Sigmoid colon (tissue), 7 donors: ENCODE data around the gene FOXI3. TPM values are rescaled to one million over a fixed set of nuclear protein-coding genes. Genes with fewer than 3 reads are reported as not detected.

Experiments used
- DNase-seq: peaks from one replicate; pipeline ENCODE4 v3.0.0-alpha.2; 2019
- H3K27ac ChIP-seq, 4 donors: fragments of 200-600 bp; sonication (generic); one replicate each; pipeline ENCODE4 v1.5.1; 2016 to 2019; ENCODE audit warnings: mild to moderate bottlenecking in 1 of 4
- H3K27me3 ChIP-seq, 3 donors: fragments of 200-600 bp; sonication (generic); one replicate each; pipeline ENCODE4 v1.5.1; 2019; ENCODE audit warnings: mild to moderate bottlenecking in 1 of 3
- H3K36me3 ChIP-seq, 4 donors: fragments of 200-600 bp; sonication (generic); one replicate each; pipeline ENCODE4 v1.5.1; 2016 to 2019
- H3K4me1 ChIP-seq, 4 donors: fragments of 200-600 bp; sonication (generic); one replicate each; pipeline ENCODE4 v1.5.1; 2017 to 2019
- H3K4me3 ChIP-seq, 4 donors: fragments of 200-600 bp; sonication (generic); one replicate each; pipeline ENCODE4 v1.5.1; 2017 to 2019; ENCODE audit warnings: mild to moderate bottlenecking in 2 of 4, moderate library complexity in 1 of 4
- H3K9me3 ChIP-seq, 4 donors: fragments of 200-600 bp in 3 of 4; sonication (generic) in 3 of 4; one replicate each; pipeline versions ENCODE4 v1.5.1 to v1.6.1; 2013 to 2019
- EP300 ChIP-seq, 4 donors: sonication (generic); formaldehyde crosslinking; IDR thresholded peaks; one replicate each; pipeline ENCODE4 v1.6.1; 2017; ENCODE audit warnings: antibody characterized with exemption in 4 of 4
- POLR2A ChIP-seq, 2 donors: fragments of 450-650 bp; IDR thresholded peaks; one replicate each; pipeline ENCODE4 v1.6.1; 2016; ENCODE audit warnings: antibody characterized with exemption in 2 of 2, mild to moderate bottlenecking in 2 of 2, moderate library complexity in 2 of 2
- POLR2AphosphoS5 ChIP-seq, 4 donors: sonication (generic); formaldehyde crosslinking; IDR thresholded peaks; one replicate each; pipeline ENCODE4 v1.6.1; 2017; ENCODE audit warnings: antibody characterized with exemption in 4 of 4
- WGBS, 2 donors: extraction: QIAGEN DNeasy Blood & Tissue Kit; methylation state at CpG; one replicate each; pipeline ENCODE4 v1.1.7; 2013; 5-methylcytosine and 5-hydroxymethylcytosine counted together
- intact Hi-C: fragments of 100-400 bp; cut with DNase I; formaldehyde crosslinking; loops from one replicate; pipeline ENCODE4 v1.15.1; 2023
- polyA plus RNA-seq, 3 donors: library from polyadenylated mRNA; stranded (reverse); fragments of 200-250 nt; gene quantifications; one replicate each; pipeline ENCODE4 v1.2.3, GENCODE V29; 2013
- total RNA-seq, 4 donors: library from RNA; depleted of rRNA; stranded (reverse); fragments of >200 nt; gene quantifications; one replicate each; pipeline ENCODE4 v1.1.0, GENCODE V29; 2016
- TF ChIP-seq, protein P1 (sequence below), 4 experiments: fragments of 450-650 bp in 3 of 4; fragments of 200-600 bp in 1 of 4; IDR thresholded peaks; one replicate each; pipeline ENCODE4 v1.5.1; 2016 to 2019; ENCODE audit warnings: antibody characterized with exemption in 4 of 4, mild to moderate bottlenecking in 3 of 4, moderate library complexity in 2 of 4
- donor health status: healthy with polysubstance abuse.
- donor health status: Bipolar disorder and iron deficiency.
- donor health status: healthy.

The FOXI3 gene
- total and polyA plus RNA-seq, 7 donors = not detected

DNA sequence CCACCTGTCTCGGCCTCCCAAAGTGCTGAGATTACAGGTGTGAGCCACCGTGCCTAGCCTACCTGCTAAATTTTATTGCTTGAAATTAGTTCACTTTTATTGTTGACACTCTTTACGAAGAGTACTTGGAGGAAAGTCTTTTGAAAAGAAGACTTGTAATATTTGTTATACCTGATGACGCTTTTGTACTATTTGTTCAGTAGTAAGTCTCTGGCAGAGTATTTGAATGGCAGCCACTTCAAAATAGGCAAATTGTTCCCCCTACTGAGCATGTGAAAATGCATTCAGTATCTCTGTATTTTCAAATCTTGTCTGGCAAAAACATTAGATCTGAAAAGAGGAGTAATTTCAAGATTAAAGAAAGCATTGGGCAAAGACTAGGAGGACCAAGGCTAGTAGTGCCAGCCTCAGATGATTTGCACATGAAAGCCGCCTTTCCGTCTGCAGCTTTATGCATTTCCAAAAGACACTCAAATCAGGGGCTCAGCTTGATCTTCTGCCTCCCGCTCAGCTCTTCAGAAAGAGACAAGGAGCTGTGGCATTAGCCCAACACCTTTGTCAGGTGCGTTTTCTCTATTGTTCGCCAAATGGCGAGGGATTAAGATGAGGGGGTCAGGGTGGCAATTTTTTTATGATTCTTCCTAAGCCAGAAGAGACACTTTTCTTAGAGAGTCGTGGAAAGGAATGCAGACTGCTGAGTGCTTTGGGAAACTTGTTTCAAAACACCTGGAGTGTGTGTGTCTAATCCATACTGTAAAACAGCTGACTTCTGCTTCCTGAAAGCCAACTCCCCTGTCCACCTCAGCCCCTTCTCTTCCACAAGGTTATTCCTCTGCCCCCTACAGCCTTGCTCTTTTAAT is 18.8 kb upstream of the FOXI3 start:
- H3K27ac ChIP-seq = no peak overlapping the region
- TF ChIP-seq, protein P1, sequence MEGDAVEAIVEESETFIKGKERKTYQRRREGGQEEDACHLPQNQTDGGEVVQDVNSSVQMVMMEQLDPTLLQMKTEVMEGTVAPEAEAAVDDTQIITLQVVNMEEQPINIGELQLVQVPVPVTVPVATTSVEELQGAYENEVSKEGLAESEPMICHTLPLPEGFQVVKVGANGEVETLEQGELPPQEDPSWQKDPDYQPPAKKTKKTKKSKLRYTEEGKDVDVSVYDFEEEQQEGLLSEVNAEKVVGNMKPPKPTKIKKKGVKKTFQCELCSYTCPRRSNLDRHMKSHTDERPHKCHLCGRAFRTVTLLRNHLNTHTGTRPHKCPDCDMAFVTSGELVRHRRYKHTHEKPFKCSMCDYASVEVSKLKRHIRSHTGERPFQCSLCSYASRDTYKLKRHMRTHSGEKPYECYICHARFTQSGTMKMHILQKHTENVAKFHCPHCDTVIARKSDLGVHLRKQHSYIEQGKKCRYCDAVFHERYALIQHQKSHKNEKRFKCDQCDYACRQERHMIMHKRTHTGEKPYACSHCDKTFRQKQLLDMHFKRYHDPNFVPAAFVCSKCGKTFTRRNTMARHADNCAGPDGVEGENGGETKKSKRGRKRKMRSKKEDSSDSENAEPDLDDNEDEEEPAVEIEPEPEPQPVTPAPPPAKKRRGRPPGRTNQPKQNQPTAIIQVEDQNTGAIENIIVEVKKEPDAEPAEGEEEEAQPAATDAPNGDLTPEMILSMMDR (IDR thresholded peaks at IDR 0.05) = no peak
- TF ChIP-seq POLR2A (IDR thresholded peaks at IDR 0.05) (no peak), EP300 (IDR thresholded peaks at IDR 0.05) (no peak), POLR2AphosphoS5 (IDR thresholded peaks at IDR 0.05) (no peak)
- intact Hi-C loops = no loop called here
- 39 to 48% methylated on average over 11 of the region's 11 CpGs for WGBS, 2 donors
- peaks cover 0 to 21% (median 5%) of the 10 kb centered on the region in 3 donors for H3K27me3 ChIP-seq
- no peaks in the 10 kb centered on the region for H3K4me1 ChIP-seq
- no peaks in the 10 kb centered on the region for H3K9me3 ChIP-seq
- no peak overlapping the region for H3K4me3 ChIP-seq
- H3K36me3 ChIP-seq = no peaks in the 10 kb centered on the region
- DNase-seq = no peak

DNA sequence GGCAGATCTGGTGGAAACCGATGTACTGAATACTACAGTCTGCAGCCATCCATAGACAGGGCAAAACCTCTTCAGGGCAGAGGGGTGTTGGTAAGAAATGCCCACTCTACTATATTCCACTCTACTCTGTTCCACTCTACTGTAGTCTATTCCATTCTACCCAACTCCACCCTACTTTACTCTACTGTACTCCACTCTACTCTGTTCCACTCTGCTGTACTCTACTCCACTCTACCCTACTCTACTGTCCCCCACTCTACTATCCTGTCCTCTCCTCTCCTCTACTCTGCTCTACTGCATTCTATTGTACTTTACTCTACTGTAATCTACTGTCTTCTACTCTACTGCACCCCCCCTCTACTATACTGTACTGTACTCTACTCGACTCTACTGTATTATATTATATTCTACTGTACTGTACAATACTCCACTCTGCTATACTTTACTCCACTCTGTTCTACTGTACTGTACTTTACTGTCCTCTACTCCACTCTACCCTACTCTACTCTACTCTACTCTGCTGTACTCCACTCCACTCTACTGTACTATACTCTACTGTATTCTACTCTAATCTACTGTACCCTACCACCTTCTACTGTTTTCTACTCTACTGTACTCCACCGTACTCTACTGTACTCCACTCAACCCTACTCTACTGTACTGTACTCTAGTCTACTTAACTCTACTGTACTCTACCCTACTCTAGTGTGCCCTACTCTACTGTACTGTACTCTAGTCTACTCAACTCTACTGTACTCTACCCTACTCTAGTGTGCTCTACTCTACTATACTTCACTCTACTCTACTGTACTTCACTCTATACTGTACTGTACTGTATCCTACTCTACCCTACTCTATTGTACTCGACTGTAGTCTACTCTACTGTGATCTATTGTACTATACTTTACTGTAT is 17.0 kb upstream of the FOXI3 start:
- no peak for TF ChIP-seq EP300 (IDR thresholded peaks at IDR 0.05)
- TF ChIP-seq, protein P1 (IDR thresholded peaks at IDR 0.05) = no peak
- TF ChIP-seq POLR2A (IDR thresholded peaks at IDR 0.05) = no peak
- no peak for TF ChIP-seq POLR2AphosphoS5 (IDR thresholded peaks at IDR 0.05)
- 80% methylated on average over 4 of the region's 4 CpGs for WGBS, 2 donors
- intact Hi-C loops = no loop called here
- H3K36me3 ChIP-seq = no peaks in the 10 kb centered on the region
- H3K4me1 ChIP-seq = no peaks in the 10 kb centered on the region
- no peak for DNase-seq
- no peak overlapping the region for H3K27ac ChIP-seq
- no peak overlapping the region for H3K4me3 ChIP-seq
- peaks cover 0 to 15% (median 5%) of the 10 kb centered on the region in 3 donors for H3K27me3 ChIP-seq
- H3K9me3 ChIP-seq = no peaks in the 10 kb centered on the region

DNA sequence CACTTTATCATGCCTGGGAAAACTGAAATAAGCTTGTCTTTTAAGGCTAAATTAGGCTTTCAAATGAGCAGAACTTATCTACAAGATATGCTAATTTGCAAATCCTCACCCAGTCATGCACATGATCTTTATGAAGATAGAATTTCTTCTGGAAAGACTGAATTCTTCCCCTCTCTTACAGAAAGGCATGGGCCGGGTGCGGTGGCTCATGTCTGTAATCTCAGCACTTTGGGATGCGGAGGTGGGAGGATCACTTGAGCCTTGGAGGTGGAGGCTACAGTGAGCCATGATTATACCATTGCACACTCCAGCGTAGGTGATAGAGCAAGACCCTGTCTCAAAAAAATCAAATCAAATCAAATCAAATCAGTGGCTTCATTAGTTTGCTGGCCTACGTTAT is 11.7 kb upstream of the FOXI3 start:
- DNase-seq = no peak
- H3K27me3 ChIP-seq = peaks cover 0 to 21% (median 0%) of the 10 kb centered on the region in 3 donors
- intact Hi-C loops = no loop called here
- no peaks in the 10 kb centered on the region for H3K4me1 ChIP-seq
- H3K27ac ChIP-seq = no peak overlapping the region
- no peak overlapping the region for H3K4me3 ChIP-seq
- TF ChIP-seq, protein P1 (IDR thresholded peaks at IDR 0.05) = no peak
- TF ChIP-seq EP300 (IDR thresholded peaks at IDR 0.05) (no peak), POLR2A (IDR thresholded peaks at IDR 0.05) (no peak), POLR2AphosphoS5 (IDR thresholded peaks at IDR 0.05) (no peak)
- WGBS, 2 donors = 83 to 93% methylated on average over 5 of the region's 5 CpGs
- H3K9me3 ChIP-seq = no peaks in the 10 kb centered on the region
- H3K36me3 ChIP-seq = no peaks in the 10 kb centered on the region

DNA sequence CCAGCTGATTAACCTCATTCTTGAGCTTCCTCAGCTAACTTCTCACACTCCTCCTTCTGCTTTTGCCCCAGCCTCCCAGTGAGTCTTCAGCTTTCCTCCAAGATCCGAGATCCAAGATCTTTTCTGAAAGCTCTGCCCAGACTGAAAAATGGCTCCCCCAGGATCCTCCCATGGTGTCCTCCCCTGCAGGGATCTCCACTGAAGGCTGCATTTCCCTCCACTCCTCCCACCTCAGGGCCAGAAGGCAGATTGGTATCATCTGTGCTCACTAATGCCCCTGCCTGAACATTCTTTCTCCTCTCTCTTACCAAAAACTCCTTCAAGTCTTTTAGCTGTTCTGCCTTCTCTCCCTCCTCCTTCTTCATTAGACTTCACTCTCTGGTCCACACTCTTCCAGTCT is 6.1 kb upstream of the FOXI3 start:
- H3K27me3 ChIP-seq = peaks cover 5 to 63% (median 12%) of the 10 kb centered on the region in 3 donors
- H3K4me1 ChIP-seq = no peaks in the 10 kb centered on the region
- H3K4me3 ChIP-seq = no peak overlapping the region
- 45 to 48% methylated on average over 1 of the region's 1 CpG for WGBS, 2 donors
- intact Hi-C loops = no loop called here
- no peaks in the 10 kb centered on the region for H3K9me3 ChIP-seq
- TF ChIP-seq, protein P1 (IDR thresholded peaks at IDR 0.05) = no peak
- TF ChIP-seq POLR2AphosphoS5 (IDR thresholded peaks at IDR 0.05) = no peak
- TF ChIP-seq EP300 (IDR thresholded peaks at IDR 0.05) = no peak
- no peaks in the 10 kb centered on the region for H3K36me3 ChIP-seq
- H3K27ac ChIP-seq = no peak overlapping the region
- no peak for DNase-seq
